CD4-positive, alpha-beta T cell treated with Interleukin-17A for 1 hour (primary cell): ENCODE measurements around the gene SHC3.

ENCODE experiments used
- DNase-seq: peaks from one replicate; pipeline ENCODE4 v3.0.0-alpha.2; 2020

Gene SHC3

GRCh38 chr9:89183146-89183545, 4.5 kb upstream of the SHC3 start:
- no peak for DNase-seq

- DNase-seq, result no peak
Observed at GRCh38 chr9:89182369-89182768, 3.8 kb upstream of the SHC3 start.

GRCh38 chr9:89179895-89180734, 1.5 kb upstream of the SHC3 start:
- DNase-seq, result peak; percentile 10

GRCh38 chr9:89179540-89179894, 899 bp upstream of the SHC3 start:
- no peak for DNase-seq

GRCh38 chr9:89178830-89179539, 367 bp upstream of the SHC3 start:
- no peak for DNase-seq

GRCh38 chr9:89177012-89177943, 1.3 kb downstream of the SHC3 start:
- no peak for DNase-seq

DNA sequence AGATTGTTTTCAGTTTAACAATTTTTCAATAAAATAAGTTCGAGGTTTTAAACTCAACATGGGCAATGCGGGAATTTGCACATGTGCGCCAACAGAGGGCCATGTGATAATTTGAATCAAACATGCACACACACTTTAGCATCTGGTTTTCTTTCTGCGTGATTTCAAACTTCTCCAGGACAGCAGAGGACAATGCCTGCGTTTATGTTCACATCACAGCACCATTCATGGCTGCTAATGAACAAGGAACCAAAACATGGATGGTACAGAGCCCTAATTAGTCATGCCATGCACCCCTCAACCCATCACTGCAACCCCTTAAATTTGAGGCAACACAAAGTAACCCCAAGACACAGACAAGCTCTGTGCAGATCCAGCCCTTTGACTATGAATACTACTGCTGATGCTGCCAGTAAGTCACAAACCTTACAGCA, 2.8 kb downstream of the SHC3 start:
- DNase-seq, result no peak

- no peak for DNase-seq
Observed at GRCh38 chr9:89174291-89174690, 4.3 kb downstream of the SHC3 start.

GRCh38 chr9:89173072-89173471, 5.5 kb downstream of the SHC3 start:
- DNase-seq, result no peak

- DNase-seq, result no peak
Observed at GRCh38 chr9:89172398-89172797, 6.2 kb downstream of the SHC3 start.

DNA sequence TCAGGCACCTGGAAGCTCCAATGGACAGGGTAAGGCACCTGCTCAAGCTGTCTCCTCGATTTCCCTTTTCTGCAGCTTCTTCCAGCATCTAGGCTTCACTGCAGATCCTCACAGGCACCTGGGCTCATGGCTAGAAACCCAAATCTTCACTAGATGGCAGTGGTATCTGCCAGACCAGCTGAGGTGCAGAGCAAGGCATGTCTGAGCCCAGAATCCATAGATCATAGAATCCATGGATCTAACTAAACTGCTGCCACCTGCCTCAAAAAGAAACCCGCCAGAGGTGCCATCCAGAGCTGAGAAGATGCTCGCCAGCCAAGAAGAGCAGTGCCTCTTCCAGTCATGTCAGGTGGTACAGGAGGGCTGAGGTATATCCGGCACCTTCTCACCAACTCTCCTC, 6.9 kb downstream of the SHC3 start:
- DNase-seq, result no peak

GRCh38 chr9:89171231-89171630, 7.4 kb downstream of the SHC3 start:
- no peak for DNase-seq

DNA sequence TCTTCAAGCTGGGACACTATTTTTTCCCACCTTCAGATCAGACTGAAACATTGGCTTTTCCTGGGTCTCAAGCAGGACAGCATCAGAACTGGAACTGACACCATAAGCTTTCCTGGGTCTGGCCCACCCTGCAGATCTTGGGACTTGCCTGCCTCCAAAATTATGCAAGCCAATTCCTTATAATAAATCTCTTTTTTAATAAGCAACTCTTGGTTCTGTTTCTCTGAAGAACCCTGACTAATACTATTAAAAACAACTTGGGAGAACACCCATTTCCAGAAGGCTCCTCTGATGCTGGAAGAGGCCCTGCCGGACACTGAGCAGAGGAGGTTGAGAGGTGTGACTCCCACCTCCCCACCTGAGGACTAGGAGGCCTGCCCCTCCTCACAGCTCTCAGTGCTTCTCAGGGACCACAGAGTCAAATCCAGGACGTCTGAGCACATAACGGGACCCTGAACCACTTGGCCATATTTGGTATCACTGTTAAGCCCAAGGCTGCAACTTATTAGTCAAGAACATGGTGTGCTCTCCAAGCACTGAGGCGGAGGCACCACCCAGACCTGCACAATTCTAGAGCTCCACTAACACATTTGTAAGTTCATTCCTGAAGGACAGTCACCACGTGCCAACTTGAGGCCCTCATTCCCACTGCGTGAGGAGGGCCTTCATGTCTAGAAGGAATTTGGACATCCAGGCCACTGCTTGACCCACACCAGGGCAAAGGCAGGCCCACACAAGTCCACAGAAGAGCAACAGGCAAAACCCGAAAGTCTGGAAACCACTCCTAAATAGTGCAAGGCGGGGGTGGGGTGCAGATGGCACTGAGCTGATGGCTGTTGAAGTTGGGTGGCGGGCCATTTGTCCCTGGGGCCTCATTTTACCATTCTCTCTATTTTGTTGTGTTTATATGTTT, 9.5 kb downstream of the SHC3 start:
- no peak for DNase-seq

DNA sequence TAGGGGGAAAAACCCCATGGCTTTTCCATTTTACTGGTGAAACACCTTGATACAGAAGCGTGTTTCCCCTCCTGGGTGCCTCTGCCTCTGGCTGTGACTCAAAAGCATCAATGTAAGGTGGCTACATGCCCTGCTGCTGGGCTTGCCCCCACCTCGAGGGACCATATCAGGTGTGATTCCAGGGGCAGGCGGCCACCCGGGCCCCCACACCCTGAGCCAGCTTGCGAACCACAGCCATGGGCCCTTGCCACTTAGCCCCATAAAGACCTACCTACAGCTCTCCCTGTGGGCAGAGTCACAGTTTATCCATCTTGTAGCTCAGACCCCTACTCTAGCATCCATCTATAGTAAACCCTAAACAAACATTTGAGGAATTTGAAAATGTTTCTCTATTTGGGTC, 10.8 kb downstream of the SHC3 start:
- no peak for DNase-seq

- no peak for DNase-seq
Observed at GRCh38 chr9:89166852-89167251, 11.8 kb downstream of the SHC3 start.

GRCh38 chr9:89165880-89166279, 12.7 kb downstream of the SHC3 start:
- DNase-seq, result no peak

DNA sequence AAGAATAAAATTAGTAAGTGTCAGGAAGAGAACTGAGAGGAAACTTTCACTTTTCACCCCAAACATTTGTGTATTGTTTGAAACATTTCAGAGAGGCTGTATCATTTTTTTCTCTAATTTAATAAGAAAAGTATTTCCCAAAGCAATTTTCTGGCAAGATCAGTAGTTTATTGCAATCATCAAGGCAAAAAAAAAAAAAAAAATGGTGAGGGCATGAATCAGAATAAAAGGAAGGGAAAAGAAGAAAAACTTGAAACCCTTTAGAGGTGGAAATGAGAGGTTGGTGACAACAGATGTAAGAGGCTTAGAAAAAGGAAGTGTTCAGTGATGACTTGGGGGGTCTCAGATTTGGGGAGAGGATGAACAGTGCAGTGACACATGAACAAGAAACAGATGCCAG, 13.3 kb downstream of the SHC3 start:
- DNase-seq, result no peak

- DNase-seq, result no peak
Observed at GRCh38 chr9:89161221-89161620, 17.4 kb downstream of the SHC3 start.

GRCh38 chr9:89160806-89161205, 17.8 kb downstream of the SHC3 start:
- no peak for DNase-seq

DNA sequence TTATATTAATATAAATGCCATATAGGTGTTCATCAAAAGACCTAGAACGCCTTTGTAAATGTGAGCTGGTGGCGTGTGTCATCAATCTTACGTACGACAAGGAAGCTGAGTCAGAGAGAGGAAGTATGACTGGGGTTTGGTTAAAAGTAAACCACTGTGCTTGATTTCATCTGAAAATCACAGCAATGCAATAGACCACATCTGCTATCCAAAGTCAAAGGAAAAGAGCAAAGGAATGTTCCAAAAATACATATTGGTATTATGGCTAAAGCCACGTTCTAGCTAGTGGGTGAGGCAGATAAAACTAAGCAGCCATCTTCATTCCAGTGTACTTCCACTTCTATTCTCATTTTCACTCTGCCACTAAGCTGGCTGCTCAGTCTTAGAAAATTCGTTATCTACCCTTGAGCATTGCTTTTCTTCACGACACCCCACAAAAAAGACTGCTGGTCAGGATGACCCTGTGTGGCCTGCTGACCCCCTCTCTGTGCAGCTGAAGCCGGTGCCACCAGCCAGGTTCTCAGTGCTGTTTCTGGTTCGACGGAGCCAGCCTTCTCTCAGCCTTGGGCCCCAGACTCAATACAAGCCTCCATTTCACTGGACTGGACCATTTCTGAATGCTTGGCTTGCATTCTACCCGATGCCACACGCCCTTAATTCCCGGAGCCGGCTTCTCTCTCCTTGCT, 23.8 kb downstream of the SHC3 start:
- DNase-seq, result peak; percentile 5

DNA sequence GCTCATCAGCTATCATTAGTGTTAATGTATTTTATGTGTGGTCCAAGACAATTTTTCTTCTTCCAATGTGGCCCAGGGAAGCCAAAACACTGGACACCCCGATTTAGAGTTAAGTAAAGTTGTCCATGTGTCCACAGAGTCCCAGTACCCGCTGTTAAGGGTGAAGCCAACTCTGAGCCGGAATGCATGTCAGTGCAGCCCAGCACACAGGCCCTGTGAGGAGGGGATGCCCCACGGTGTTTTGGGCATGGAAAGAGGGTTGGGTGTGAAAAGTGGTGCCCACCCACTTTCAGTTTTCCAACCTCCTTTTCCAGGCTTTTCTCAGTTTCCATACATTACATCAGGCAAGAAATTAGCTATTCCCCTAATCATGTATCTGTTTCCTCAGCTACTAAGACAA, 24.4 kb downstream of the SHC3 start:
- no peak for DNase-seq
